ENCODE results near the gene LLCFC1. TPM values are rescaled to one million over a fixed set of nuclear protein-coding genes. Genes with fewer than 3 reads are reported as not detected.

The LLCFC1 gene
- total RNA-seq = not detected

GRCh38 chr7:142939226-142939910, at the start of gene LLCFC1:
Gene LLCFC1 (plus strand): TSS chr7:142939484. CDS start chr7:142939622, 138 bp downstream.
- TF ChIP-seq, protein P1, sequence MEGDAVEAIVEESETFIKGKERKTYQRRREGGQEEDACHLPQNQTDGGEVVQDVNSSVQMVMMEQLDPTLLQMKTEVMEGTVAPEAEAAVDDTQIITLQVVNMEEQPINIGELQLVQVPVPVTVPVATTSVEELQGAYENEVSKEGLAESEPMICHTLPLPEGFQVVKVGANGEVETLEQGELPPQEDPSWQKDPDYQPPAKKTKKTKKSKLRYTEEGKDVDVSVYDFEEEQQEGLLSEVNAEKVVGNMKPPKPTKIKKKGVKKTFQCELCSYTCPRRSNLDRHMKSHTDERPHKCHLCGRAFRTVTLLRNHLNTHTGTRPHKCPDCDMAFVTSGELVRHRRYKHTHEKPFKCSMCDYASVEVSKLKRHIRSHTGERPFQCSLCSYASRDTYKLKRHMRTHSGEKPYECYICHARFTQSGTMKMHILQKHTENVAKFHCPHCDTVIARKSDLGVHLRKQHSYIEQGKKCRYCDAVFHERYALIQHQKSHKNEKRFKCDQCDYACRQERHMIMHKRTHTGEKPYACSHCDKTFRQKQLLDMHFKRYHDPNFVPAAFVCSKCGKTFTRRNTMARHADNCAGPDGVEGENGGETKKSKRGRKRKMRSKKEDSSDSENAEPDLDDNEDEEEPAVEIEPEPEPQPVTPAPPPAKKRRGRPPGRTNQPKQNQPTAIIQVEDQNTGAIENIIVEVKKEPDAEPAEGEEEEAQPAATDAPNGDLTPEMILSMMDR (IDR thresholded peaks at IDR 0.05) = no peak
- Histone ChIP-seq H3K4me3 (no peak within 1 kb of the TSS), H3K36me3 (no peaks in the 10 kb centered on the region), H3K4me1 (no peaks in the 10 kb centered on the region), H3K27ac (no peak within 1 kb of the TSS), H3K27me3 (no peaks in the 10 kb centered on the region), H3K9me3 (no peaks in the 10 kb centered on the region)
- no peak for DNase-seq (ENCODE audit: low spot score in 2 of 2)
- intact Hi-C loops (cut with DNase I) = no loop called here

DNA sequence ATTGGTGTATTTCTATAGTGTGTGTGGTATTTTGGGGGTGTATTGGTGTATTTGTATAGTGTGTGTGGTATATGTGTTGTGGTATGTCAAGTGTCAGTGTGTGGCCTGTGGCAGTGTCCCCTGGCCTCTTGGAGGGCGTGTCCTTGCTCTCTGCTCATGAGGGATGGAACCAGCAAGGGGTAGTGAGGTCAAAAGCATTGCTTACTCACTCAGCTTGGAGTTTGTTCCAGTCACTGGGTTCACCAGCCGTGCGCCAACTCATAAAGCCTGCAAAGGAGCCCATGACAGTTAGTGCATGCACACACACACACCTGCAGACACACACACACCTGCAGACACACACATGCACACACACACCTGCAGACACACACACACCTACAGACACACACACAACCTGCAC, 49.5 kb upstream of the LLCFC1 start:
- no peak overlapping the region for H3K4me3 ChIP-seq
- intact Hi-C loops (cut with DNase I) = no loop called here
- no peak overlapping the region for H3K27ac ChIP-seq
- H3K27me3 ChIP-seq = no peaks in the 10 kb centered on the region
- DNase-seq (ENCODE audit: low spot score in 2 of 2) = no peak
- H3K36me3 ChIP-seq = no peaks in the 10 kb centered on the region
- TF ChIP-seq, protein P1 (IDR thresholded peaks at IDR 0.05) = no peak
- H3K4me1 ChIP-seq = no peaks in the 10 kb centered on the region
- no peaks in the 10 kb centered on the region for H3K9me3 ChIP-seq

GRCh38 chr7:142890874-142891485, 48.3 kb upstream of the LLCFC1 start:
- Histone ChIP-seq H3K9me3 (no peaks in the 10 kb centered on the region), H3K36me3 (no peaks in the 10 kb centered on the region), H3K4me3 (no peak overlapping the region), H3K27me3 (no peaks in the 10 kb centered on the region), H3K4me1 (no peaks in the 10 kb centered on the region), H3K27ac (no peak overlapping the region)
- TF ChIP-seq, protein P1 (IDR thresholded peaks at IDR 0.05) = no peak
- intact Hi-C loops (cut with DNase I) = no loop called here
- no peak for DNase-seq (ENCODE audit: low spot score in 2 of 2)

DNA sequence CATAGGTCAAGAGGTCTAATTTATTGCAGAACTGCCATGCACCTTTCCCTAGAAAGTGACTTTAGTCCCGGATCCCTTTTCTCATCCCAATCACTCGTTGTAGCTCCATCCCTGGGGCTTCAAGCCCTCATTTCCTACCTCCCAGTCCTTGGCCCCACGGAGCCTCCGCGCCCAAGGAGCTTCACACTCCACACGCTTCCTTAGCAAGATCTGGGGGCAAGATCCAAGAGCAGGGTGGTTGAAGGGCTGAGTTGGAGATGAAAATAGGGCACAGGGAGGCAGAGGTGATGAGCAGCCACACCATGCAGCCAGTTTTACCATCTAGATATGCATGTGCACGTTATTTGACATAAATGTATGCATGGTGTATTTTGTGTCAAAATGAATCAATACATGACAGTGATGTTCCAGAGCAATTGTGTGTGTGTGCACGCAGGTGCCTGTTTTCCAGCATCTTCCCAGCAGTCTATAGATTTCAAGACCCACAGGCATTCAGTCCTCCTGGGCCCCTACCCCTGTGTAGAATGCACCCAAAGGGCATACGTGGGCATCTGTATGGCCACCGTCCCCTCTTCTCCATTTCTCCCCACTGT, 47.7 kb upstream of the LLCFC1 start:
- TF ChIP-seq, protein P1 (IDR thresholded peaks at IDR 0.05) = no peak
- DNase-seq (ENCODE audit: low spot score in 2 of 2) = no peak
- Histone ChIP-seq H3K36me3 (no peaks in the 10 kb centered on the region), H3K9me3 (no peaks in the 10 kb centered on the region), H3K4me3 (no peak overlapping the region), H3K27ac (no peak overlapping the region), H3K4me1 (no peaks in the 10 kb centered on the region), H3K27me3 (no peaks in the 10 kb centered on the region)
- intact Hi-C loops (cut with DNase I) = no loop called here

GRCh38 chr7:142892951-142893350, 46.3 kb upstream of the LLCFC1 start:
- Histone ChIP-seq H3K9me3 (no peaks in the 10 kb centered on the region), H3K4me3 (no peak overlapping the region), H3K4me1 (no peaks in the 10 kb centered on the region), H3K36me3 (no peaks in the 10 kb centered on the region), H3K27me3 (no peaks in the 10 kb centered on the region), H3K27ac (no peak overlapping the region)
- no peak for DNase-seq (ENCODE audit: low spot score in 2 of 2)
- TF ChIP-seq, protein P1 (IDR thresholded peaks at IDR 0.05) = no peak
- intact Hi-C loops (cut with DNase I) = no loop called here
